Endodermal cell (in vitro differentiated cells): ENCODE data around the gene ATF7IP. TPM values are rescaled to one million over a fixed set of nuclear protein-coding genes. Genes with fewer than 3 reads are reported as not detected.

Experiments
- DNase-seq: peaks from one replicate; pipeline ENCODE4 v3.0.0-alpha.2; 2017
- H3K27ac ChIP-seq: 2 replicates; pipeline ENCODE4 v1.5.1; 2013; ENCODE audit warnings: mild to moderate bottlenecking, low read depth, low read length, moderate library complexity
- H3K27me3 ChIP-seq: 2 replicates; pipeline ENCODE4 v1.6.1; 2013; ENCODE audit warnings: mild to moderate bottlenecking, low read length, moderate library complexity; ENCODE audit not compliant: insufficient read depth, control insufficient read depth, poor library complexity, severe bottlenecking
- H3K36me3 ChIP-seq: 2 replicates; pipeline ENCODE4 v1.7.0; 2013; ENCODE audit warnings: mild to moderate bottlenecking, low read length, moderate library complexity; ENCODE audit not compliant: control insufficient read depth, insufficient read depth
- H3K4me1 ChIP-seq: one replicate; pipeline ENCODE4 v1.7.0; 2013; ENCODE audit warnings: low read length; ENCODE audit not compliant: control insufficient read depth, insufficient read depth
- H3K4me3 ChIP-seq: 2 replicates; pipeline ENCODE4 v1.5.1; 2013; ENCODE audit warnings: mild to moderate bottlenecking, low read length, moderate library complexity
- H3K9ac ChIP-seq: 2 replicates; pipeline ENCODE4 v1.6.1; 2013; ENCODE audit warnings: mild to moderate bottlenecking, low read length, moderate library complexity; ENCODE audit not compliant: poor library complexity, severe bottlenecking; ENCODE audit errors: extremely low read depth
- H3K9me3 ChIP-seq: 2 replicates; pipeline ENCODE4 v1.6.1; 2013; ENCODE audit warnings: mild to moderate bottlenecking, low read length, moderate library complexity; ENCODE audit not compliant: control insufficient read depth
- H3K27ac Mint-ChIP-seq: 2 replicates; pipeline ENCODE4 v1.8.0; 2020; ENCODE audit warnings: mixed read lengths
- H3K27me3 Mint-ChIP-seq: 2 replicates; pipeline ENCODE4 v1.8.0; 2021; ENCODE audit warnings: mild to moderate bottlenecking, mixed read lengths; ENCODE audit not compliant: insufficient read depth
- H3K36me3 Mint-ChIP-seq: 2 replicates; pipeline ENCODE4 v1.8.0; 2020; ENCODE audit warnings: low read depth, mixed read lengths
- H3K4me1 Mint-ChIP-seq: 2 replicates; pipeline ENCODE4 v1.8.0; 2020; ENCODE audit warnings: mixed read lengths
- H3K4me3 Mint-ChIP-seq: 2 replicates; pipeline ENCODE4 v1.8.0; 2020; ENCODE audit warnings: mild to moderate bottlenecking, moderate library complexity, mixed read lengths
- H3K9me3 Mint-ChIP-seq: 2 replicates; pipeline ENCODE4 v1.8.0; 2020; ENCODE audit warnings: mild to moderate bottlenecking, mixed read lengths
- WGBS, 2 experiments: methylation state at CpG; one replicate each; pipeline versions ENCODE4 v1.1.5 to v1.1.7; 2013; ENCODE audit warnings: missing lambda C conversion rate in 2 of 2, mixed read lengths in 1 of 2; ENCODE audit not compliant: insufficient coverage in 1 of 2, insufficient read length in 1 of 2; 5-methylcytosine and 5-hydroxymethylcytosine counted together
- total RNA-seq, 2 donors: library from RNA; stranded (reverse); fragmentation: NEBNext Ultra II Directional in 1 of 2; extraction: Animal tissue kit (Norgen Biotek cat#: 25700) in 1 of 2; gene quantifications; 2 replicates in 1 of 2; 3 replicates in 1 of 2; pipeline ENCODE4 v1.2.1, GENCODE V29; 2021
- TF ChIP-seq, protein P1 (sequence below): fragments of 200-600 bp; sonication (generic); conservative IDR thresholded peaks from 2 replicates; pipeline ENCODE4 v1.5.0; 2021; ENCODE audit warnings: antibody characterized with exemption, mild to moderate bottlenecking

ATF7IP gene
- total RNA-seq, 2 donors from 2014 or later: 174 to 222 TPM

DNA sequence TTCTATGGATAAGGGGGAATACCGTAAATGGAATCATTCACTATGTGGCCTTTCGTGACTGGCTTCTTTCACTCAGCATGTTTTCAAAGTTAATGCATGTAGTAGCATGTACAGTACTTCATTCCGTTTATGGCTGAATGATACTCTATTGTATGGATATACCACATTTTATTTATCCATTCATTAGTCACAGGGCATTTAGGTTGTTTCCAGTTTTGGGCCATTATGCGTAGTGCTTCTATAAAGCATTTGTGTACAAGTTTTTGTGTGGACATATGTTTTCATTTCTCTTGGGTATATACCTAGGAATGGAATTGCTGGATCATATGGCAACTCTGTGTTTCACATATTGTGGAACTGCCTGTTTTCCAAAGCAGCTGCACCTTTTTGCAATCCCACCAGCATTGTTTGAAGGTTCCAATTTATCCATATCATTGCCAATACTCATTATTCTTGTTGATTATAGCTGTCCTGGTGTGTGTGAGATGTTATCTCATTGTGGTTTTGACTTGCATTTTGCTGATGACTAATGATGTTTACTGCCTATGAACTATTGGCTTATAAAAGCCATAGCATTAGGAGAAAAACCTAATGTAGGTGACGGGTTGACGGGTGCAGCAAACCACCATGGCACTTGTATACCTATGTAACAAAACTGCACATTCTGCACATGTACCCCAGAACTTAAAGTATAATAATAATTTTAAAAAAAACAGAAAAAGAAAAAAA, 45.5 kb downstream of the ATF7IP start:
- no peak overlapping the region for H3K4me3 Mint-ChIP-seq
- H3K4me1 Mint-ChIP-seq: peaks cover 19% of the 10 kb centered on the region
- H3K4me3 ChIP-seq: no peak overlapping the region
- 82 to 91% methylated on average over 2 to 5 of the region's 6 CpGs for WGBS, 2 experiments
- peaks cover 9% of the 10 kb centered on the region for H3K9me3 Mint-ChIP-seq
- peaks cover 7% of the 10 kb centered on the region for H3K36me3 ChIP-seq
- no peaks in the 10 kb centered on the region for H3K4me1 ChIP-seq
- H3K9me3 ChIP-seq: peaks cover 17% of the 10 kb centered on the region
- no peak overlapping the region for H3K27ac ChIP-seq
- no peaks in the 10 kb centered on the region for H3K27me3 ChIP-seq
- no peak overlapping the region for H3K27ac Mint-ChIP-seq
- H3K36me3 Mint-ChIP-seq: peaks cover 27% of the 10 kb centered on the region
- H3K9ac ChIP-seq: no peak overlapping the region
- TF ChIP-seq, protein P1, sequence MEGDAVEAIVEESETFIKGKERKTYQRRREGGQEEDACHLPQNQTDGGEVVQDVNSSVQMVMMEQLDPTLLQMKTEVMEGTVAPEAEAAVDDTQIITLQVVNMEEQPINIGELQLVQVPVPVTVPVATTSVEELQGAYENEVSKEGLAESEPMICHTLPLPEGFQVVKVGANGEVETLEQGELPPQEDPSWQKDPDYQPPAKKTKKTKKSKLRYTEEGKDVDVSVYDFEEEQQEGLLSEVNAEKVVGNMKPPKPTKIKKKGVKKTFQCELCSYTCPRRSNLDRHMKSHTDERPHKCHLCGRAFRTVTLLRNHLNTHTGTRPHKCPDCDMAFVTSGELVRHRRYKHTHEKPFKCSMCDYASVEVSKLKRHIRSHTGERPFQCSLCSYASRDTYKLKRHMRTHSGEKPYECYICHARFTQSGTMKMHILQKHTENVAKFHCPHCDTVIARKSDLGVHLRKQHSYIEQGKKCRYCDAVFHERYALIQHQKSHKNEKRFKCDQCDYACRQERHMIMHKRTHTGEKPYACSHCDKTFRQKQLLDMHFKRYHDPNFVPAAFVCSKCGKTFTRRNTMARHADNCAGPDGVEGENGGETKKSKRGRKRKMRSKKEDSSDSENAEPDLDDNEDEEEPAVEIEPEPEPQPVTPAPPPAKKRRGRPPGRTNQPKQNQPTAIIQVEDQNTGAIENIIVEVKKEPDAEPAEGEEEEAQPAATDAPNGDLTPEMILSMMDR: no peak
- DNase-seq: no peak
- no peaks in the 10 kb centered on the region for H3K27me3 Mint-ChIP-seq

- TF ChIP-seq, protein P1: peak; percentile 35
- Mint-ChIP-seq H3K27me3 (no peaks in the 10 kb centered on the region), H3K4me1 (peaks cover 40% of the 10 kb centered on the region), H3K36me3 (peaks cover 16% of the 10 kb centered on the region), H3K27ac (peak overlapping the region; percentile 38), H3K4me3 (no peak overlapping the region), H3K9me3 (peaks cover 6% of the 10 kb centered on the region)
- Histone ChIP-seq H3K36me3 (peaks cover 4% of the 10 kb centered on the region), H3K27me3 (no peaks in the 10 kb centered on the region), H3K9me3 (peaks cover 8% of the 10 kb centered on the region), H3K4me1 (peaks cover 2% of the 10 kb centered on the region), H3K9ac (no peak overlapping the region), H3K27ac (peak overlapping the region; percentile 88), H3K4me3 (no peak overlapping the region)
- DNase-seq: peak; percentile 69
- 88% methylated on average over 1 of the region's 1 CpG; no CpG with 5 or more reads in 1 of the 2 experiments for WGBS, 2 experiments
Measured at GRCh38 chr12:14416658-14417057, 51.2 kb downstream of the ATF7IP start.

GRCh38 chr12:14417715-14418114, 52.2 kb downstream of the ATF7IP start:
- Histone ChIP-seq H3K27me3 (no peaks in the 10 kb centered on the region), H3K4me3 (no peak overlapping the region), H3K36me3 (peaks cover 8% of the 10 kb centered on the region), H3K27ac (peak overlapping the region; percentile 81), H3K9ac (no peak overlapping the region), H3K4me1 (peaks cover 2% of the 10 kb centered on the region), H3K9me3 (peaks cover 11% of the 10 kb centered on the region)
- 100% methylated on average over 1 of the region's 3 CpGs; no CpG with 5 or more reads in 1 of the 2 experiments for WGBS, 2 experiments
- no peaks in the 10 kb centered on the region for H3K27me3 Mint-ChIP-seq
- peak overlapping the region; percentile 10 for H3K4me3 Mint-ChIP-seq
- H3K9me3 Mint-ChIP-seq: peaks cover 13% of the 10 kb centered on the region
- peak; percentile 93 for DNase-seq
- peaks cover 40% of the 10 kb centered on the region for H3K4me1 Mint-ChIP-seq
- peak overlapping the region; percentile 86 for H3K27ac Mint-ChIP-seq
- peaks cover 25% of the 10 kb centered on the region for H3K36me3 Mint-ChIP-seq
- TF ChIP-seq, protein P1: no peak
